Fibroblast of mammary gland (primary cell): ENCODE data around the gene SOS2.

ENCODE experiments used
- DNase-seq: peaks from one replicate; pipeline ENCODE4 v3.0.0-alpha.2; 2010; ENCODE audit warnings: low read depth
- H3K4me3 ChIP-seq: 2 replicates; pipeline ENCODE4 v1.5.1; 2011; ENCODE audit warnings: low read depth, mild to moderate bottlenecking, low read length, moderate library complexity; ENCODE audit not compliant: control insufficient read depth
- CTCF ChIP-seq: conservative IDR thresholded peaks from 2 replicates; pipeline ENCODE4 v1.5.1; 2011; ENCODE audit warnings: low read depth, low read length, inconsistent platforms; ENCODE audit not compliant: control insufficient read depth, insufficient read depth

SOS2 gene

GRCh38 chr14:50100805-50101204 is 130.6 kb downstream of the SOS2 start:
- no peak overlapping the region for H3K4me3 ChIP-seq
- DNase-seq, result no peak
- TF ChIP-seq CTCF, result no peak

GRCh38 chr14:50099335-50099734 is 132.0 kb downstream of the SOS2 start:
- H3K4me3 ChIP-seq, result no peak overlapping the region
- DNase-seq, result peak; percentile 46
- no peak for TF ChIP-seq CTCF

GRCh38 chr14:50095895-50096294 is 135.5 kb downstream of the SOS2 start:
- no peak overlapping the region for H3K4me3 ChIP-seq
- no peak for DNase-seq
- no peak for TF ChIP-seq CTCF

GRCh38 chr14:50094056-50094755 is 137.2 kb downstream of the SOS2 start:
- no peak for TF ChIP-seq CTCF
- no peak overlapping the region for H3K4me3 ChIP-seq
- no peak for DNase-seq

GRCh38 chr14:50093496-50093895 is 137.9 kb downstream of the SOS2 start:
- no peak overlapping the region for H3K4me3 ChIP-seq
- DNase-seq, result no peak
- TF ChIP-seq CTCF, result no peak

- TF ChIP-seq CTCF, result no peak
- no peak overlapping the region for H3K4me3 ChIP-seq
- no peak for DNase-seq
These were observed 139.3 kb downstream of the SOS2 start for GRCh38 chr14:50092006-50092555.
